Erythroblast (primary cell): Measurements from ENCODE around the gene HEATR1.

Experiments used
- DNase-seq, 2 experiments: peaks; one replicate each; lab custom pipeline; 2025; lab: John Stamatoyannopoulos, UW
- GATA1 ChIP-seq: IDR thresholded peaks from 2 replicates; pipeline ENCODE4 v1.6.1; 2011; ENCODE audit warnings: low read depth, mild to moderate bottlenecking, control low read depth, low read length, moderate library complexity
- POLR2A ChIP-seq: IDR thresholded peaks from 2 replicates; pipeline ENCODE4 v1.6.1; 2011; ENCODE audit warnings: mild to moderate bottlenecking, low read length

Gene HEATR1

DNA sequence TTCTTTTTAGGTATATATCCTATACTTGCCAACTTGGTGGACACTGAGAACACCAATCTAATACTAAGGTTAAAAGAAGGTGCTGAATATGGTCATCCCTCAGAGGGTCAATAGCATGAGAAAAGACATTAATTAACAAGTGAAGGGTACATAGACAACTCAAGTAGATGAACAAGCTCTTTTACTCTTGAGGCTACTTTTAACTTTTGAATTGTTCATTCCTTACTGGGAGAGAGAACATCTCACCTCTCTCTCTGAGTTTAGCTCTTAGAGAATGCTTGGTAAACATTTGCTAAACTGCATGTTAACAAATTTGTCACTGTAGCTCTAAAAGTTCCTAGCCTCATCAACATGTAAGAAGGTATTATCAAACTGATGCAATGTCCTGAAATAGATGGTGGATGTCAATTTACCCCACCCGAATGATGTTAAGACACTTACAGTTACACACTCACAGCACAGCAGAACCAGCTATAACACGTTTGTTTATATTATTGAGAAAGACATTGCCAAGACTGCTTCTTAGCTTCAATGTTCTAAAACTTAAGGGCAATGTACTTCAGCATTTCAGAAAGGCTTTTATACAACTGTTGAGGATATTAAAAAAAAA is 35.9 kb downstream of the HEATR1 start:
- peak; percentile 40 for TF ChIP-seq POLR2A
- TF ChIP-seq GATA1, result no peak
- DNase-seq, result peak; percentile 89 to 94

- no peak for TF ChIP-seq GATA1
- TF ChIP-seq POLR2A, result no peak
- DNase-seq, result no peak
Measured at GRCh38 chr1:236565530-236565929, 38.8 kb downstream of the HEATR1 start.

- no peak for TF ChIP-seq GATA1
- no peak for TF ChIP-seq POLR2A
- no peak for DNase-seq
Measured at GRCh38 chr1:236561976-236562375, 42.3 kb downstream of the HEATR1 start.

GRCh38 chr1:236560213-236560771 is 44.0 kb downstream of the HEATR1 start:
- TF ChIP-seq POLR2A (no peak), GATA1 (no peak)
- peak in 1 of 2 experiments; percentile 21 for DNase-seq

DNA sequence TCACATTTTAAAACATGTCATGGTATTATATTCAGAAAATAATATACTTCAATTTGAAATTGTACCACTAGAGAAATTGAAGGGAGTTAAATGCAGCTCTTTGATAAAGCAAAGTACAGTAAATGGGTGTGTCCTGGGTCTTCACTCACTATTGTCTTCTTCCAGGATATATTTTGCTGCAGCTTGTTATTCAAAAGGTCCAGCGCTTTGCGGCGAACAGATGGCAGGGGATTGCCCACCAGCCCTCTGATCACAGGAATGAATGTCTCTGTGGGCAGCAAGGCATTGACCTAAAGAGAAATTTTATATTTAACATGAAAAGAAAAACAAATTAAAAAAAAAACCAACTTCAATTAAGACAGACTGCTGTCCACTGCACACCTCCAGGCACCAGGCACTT is 45.5 kb downstream of the HEATR1 start:
- no peak for TF ChIP-seq POLR2A
- no peak for TF ChIP-seq GATA1
- DNase-seq, result no peak

- TF ChIP-seq GATA1, result no peak
- no peak for DNase-seq
Measured at GRCh38 chr1:236558081-236558480, 46.2 kb downstream of the HEATR1 start.

DNA sequence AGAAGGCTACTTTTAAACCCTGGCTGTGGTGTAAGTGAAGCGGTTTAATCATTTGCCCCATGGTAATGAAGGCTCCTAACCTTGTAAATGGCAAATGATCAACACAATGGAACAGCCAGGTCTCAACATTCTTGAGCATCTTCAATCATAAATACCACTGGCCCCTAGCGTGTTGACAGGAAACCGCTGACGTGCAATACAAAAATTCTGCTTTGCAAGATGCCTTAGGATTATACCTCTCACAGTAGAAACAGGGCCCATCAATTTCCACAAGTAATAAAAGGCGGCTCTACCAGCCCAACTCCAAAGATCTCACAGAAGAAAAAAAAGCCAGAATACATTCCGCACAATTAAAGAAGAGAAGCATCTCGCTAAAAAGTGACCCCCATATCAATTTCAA is 47.7 kb downstream of the HEATR1 start:
- TF ChIP-seq POLR2A (no peak), GATA1 (no peak)
- no peak for DNase-seq

- DNase-seq, result no peak
- TF ChIP-seq POLR2A, result no peak
- no peak for TF ChIP-seq GATA1
Measured at GRCh38 chr1:236553370-236553769, 50.9 kb downstream of the HEATR1 start.

DNA sequence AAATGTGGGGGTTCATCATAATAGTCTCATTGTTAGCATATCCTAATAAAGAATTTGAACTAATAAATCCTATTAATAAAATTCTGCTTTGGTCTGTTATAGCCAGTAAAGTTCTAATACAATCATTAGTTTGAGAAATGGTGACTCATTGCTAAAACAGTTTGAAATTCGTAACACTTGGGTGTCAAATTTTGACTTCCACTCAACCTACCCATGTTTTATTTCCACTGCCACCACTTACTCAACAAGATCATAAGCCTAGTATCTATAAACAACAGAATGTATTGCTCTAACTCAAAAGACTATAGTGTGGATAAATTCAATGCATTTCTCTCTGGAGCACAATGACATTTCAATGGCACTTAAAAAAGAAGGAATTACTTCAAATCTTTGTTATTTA is 51.4 kb downstream of the HEATR1 start:
- no peak for DNase-seq
- TF ChIP-seq GATA1 (no peak), POLR2A (no peak)

GRCh38 chr1:236552096-236552495 is 52.2 kb downstream of the HEATR1 start:
- TF ChIP-seq GATA1 (no peak), POLR2A (peak; percentile 2)
- DNase-seq, result no peak

DNA sequence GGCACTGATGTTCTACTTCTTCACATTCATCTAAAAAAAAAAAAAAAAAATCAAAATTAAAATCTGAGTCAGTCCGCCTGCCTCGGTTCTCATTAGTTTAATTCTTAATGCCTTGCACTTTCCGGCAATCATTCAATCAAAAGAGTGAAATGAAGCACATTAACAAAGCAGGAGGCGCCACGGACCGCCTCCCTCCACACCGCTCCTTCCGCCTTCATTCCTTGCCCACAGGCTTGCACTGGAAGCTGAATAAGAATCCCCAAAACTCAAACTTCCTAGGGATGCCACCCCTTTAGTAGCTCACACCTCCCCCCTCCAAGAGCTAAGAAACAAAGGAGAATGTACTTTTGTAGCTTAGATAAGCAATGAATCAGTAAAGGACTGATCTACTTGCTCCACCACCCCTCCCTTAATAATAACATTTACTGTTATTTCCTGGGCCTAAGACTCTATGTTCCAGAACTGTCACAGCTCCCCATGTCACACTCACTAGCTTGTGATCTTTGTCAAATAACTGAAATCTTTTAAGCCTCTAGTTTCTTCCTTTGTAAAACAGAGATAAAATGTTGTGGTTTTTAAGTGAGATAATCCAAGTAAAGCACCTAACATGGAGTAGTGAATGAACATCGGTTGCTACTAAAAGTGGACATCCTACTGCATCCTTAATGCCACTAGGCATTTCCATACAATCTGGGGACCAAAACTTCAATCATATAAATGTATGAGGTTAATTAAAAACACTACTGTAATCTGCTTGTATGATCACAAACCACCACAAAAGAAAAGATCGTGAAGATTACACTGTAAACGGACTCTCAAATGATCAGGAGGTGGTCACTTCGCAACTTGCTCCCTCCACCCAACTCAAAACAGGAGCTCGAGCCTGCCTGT is 53.1 kb downstream of the HEATR1 start:
- peak; percentile 42 to 57 for DNase-seq
- TF ChIP-seq POLR2A, result peak; percentile 11
- no peak for TF ChIP-seq GATA1

DNA sequence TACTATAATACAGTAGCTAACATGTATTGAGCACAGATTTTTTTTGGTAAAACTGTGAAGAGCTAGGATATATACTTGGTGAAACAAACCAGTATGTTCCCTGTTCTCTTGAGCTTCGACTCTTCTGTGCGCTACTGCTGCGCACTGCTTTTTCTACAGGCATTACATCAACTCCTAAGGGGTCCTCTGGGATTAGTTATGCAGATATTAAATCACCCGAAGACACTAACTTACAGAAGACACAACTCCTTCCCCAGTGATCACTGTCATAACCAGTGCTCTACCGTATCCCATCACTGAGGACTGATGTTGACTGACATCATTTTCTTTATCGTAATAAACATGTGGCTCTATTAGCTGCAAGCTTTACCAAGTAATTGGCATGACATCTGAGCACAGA is 55.9 kb downstream of the HEATR1 start:
- TF ChIP-seq GATA1 (no peak), POLR2A (no peak)
- DNase-seq, result no peak

DNA sequence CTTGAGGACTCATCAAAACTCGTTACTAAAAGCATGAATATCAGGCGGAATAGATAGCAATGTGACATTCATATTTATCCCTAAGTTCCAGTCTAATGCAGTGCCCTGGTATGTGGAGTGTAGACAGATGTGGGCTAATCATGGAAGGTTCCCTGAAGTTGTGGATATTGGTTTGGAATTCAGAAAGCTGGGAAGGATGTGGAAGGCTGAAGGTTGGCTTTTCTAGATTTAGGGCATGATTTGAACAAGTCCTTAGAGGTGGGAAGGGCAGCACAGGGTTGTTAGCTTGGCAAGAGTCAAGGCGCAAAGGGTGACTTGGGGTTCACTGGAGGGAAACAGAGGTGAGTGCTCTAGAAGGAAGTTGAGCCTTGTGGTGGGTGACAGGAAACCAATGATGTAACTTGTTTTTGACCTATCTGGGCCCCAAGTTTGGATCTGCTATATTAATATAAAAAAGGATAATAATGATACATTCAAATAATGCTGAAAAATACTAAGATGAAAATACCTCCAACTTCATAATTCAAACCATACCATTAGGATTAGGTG is 58.6 kb downstream of the HEATR1 start:
- TF ChIP-seq GATA1, result no peak
- TF ChIP-seq POLR2A, result no peak
- no peak for DNase-seq

DNA sequence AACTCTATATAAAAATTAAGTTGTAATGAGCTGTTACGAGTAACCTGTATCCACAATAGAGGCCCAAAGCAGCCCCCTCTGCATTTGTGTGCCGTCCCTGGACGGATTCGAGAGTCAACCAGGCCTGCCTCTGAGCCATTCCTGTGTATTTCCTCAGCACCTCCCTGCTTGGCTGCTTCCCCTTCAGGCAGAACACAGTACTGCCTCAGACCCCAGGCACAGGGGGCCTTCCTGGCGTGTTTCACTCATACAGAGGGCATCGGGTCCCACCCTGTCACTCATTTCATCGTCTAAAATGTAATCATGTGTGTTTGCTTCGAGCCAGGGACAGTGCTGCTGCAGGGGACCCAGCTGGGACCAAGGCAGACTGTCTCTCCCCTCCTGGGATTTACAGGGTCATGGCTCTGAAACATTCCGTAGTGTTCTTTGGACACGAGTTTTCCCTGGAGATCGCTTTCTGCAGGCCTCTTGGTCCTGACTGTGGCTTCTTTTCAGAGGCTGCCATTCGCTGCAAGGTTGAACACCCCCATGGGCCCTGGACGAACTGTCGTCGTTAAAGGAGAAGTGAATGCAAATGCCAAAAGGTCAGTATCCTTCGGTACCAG is 61.1 kb downstream of the HEATR1 start:
- TF ChIP-seq POLR2A (no peak), GATA1 (no peak)
- no peak for DNase-seq
